H1 (cell line): ENCODE measurements around the gene FBXO5. TPM values are rescaled to one million over a fixed set of nuclear protein-coding genes. Genes with fewer than 3 reads are reported as not detected.

Source experiments
- CTCF ChIA-PET: fragments of 300-600 bp; sonication (Branson Sonifier 250); formaldehyde crosslinking; loops from one replicate; lab custom pipeline; 2021; ENCODE audit not compliant: partially characterized antibody; lab: Charles Lee
- POLR2A ChIA-PET: fragments of 300-600 bp; sonication (Branson Sonifier 250); formaldehyde crosslinking; loops from one replicate; lab custom pipeline; 2021; ENCODE audit warnings: inconsistent platforms; ENCODE audit not compliant: partially characterized antibody; lab: Charles Lee
- DNase-seq, 2 experiments: peaks; one replicate each; pipeline versions ENCODE4 v3.0.0 to v3.0.0-alpha.2; 2010 to 2022; ENCODE audit warnings: low spot score in 2 of 2, low read depth in 1 of 2, mixed read lengths in 1 of 2
- FAIRE-seq: peaks from 2 replicates; lab custom pipeline; 2011; peaks lifted over from hg19 to GRCh38; lab: Jason Lieb, UNC
- H2AFZ ChIP-seq: 2 replicates; pipeline ENCODE4 v1.8.1; 2012; ENCODE audit warnings: low read length, inconsistent platforms
- H2AK5ac ChIP-seq: 2 replicates; pipeline ENCODE4 v1.6.1; 2013; ENCODE audit warnings: low read depth, low read length
- H2BK120ac ChIP-seq: replicated peaks from 2 replicates; pipeline ENCODE3; 2013; ENCODE audit warnings: low read depth, low read length, inconsistent platforms
- H2BK12ac ChIP-seq: 2 replicates; pipeline ENCODE4 v1.6.1; 2013; ENCODE audit warnings: low read depth, low read length
- H2BK15ac ChIP-seq: 2 replicates; pipeline ENCODE4 v1.6.1; 2013; ENCODE audit warnings: low read length
- H2BK20ac ChIP-seq: 2 replicates; pipeline ENCODE4 v1.6.1; 2013; ENCODE audit warnings: low read length
- H2BK5ac ChIP-seq: 2 replicates; pipeline ENCODE4 v1.6.1; 2013; ENCODE audit warnings: low read depth, low read length
- H3K14ac ChIP-seq: 2 replicates; pipeline ENCODE4 v1.6.1; 2013; ENCODE audit warnings: inconsistent platforms; ENCODE audit not compliant: insufficient read length
- H3K18ac ChIP-seq: 2 replicates; pipeline ENCODE4 v1.6.1; 2013; ENCODE audit warnings: low read length; ENCODE audit errors: extremely low read depth
- H3K23ac ChIP-seq: 2 replicates; pipeline ENCODE4 v1.6.1; 2013; ENCODE audit warnings: inconsistent platforms; ENCODE audit not compliant: insufficient read length
- H3K23me2 ChIP-seq: 2 replicates; pipeline ENCODE4 v1.6.1; 2013; ENCODE audit warnings: low read depth, low read length
- H3K27ac ChIP-seq: 2 replicates; pipeline ENCODE4 v1.6.1; 2011; ENCODE audit warnings: low read depth, low read length, inconsistent platforms
- H3K27me3 ChIP-seq, 4 experiments: replicated peaks in 1 of 4; 1 replicate in 1 of 4; 2 replicates in 3 of 4; pipeline versions ENCODE4 v1.6.1 to v1.8.1; 2011 to 2013; ENCODE audit warnings: low read length in 3 of 4, mild to moderate bottlenecking in 3 of 4, inconsistent platforms in 2 of 4, mixed read lengths in 2 of 4, moderate library complexity in 1 of 4; ENCODE audit not compliant: control insufficient read depth in 3 of 4, insufficient read depth in 3 of 4; ENCODE audit errors: extremely low read depth in 1 of 4
- H3K36me3 ChIP-seq, 4 experiments: 2 replicates each; pipeline versions ENCODE4 v1.6.1 to v1.8.1; 2011 to 2013; ENCODE audit warnings: mild to moderate bottlenecking in 4 of 4, low read length in 3 of 4, moderate library complexity in 2 of 4, control low read depth in 1 of 4, inconsistent platforms in 1 of 4; ENCODE audit not compliant: insufficient read depth in 4 of 4, control insufficient read depth in 2 of 4
- H3K4ac ChIP-seq: replicated peaks from 2 replicates; pipeline ENCODE3; 2013; ENCODE audit warnings: low read length, low read depth, mixed read lengths, inconsistent platforms; ENCODE audit not compliant: insufficient read length
- H3K4me1 ChIP-seq, 4 experiments: replicated peaks in 1 of 4; 1 replicate in 1 of 4; 2 replicates in 3 of 4; pipeline versions ENCODE4 v1.6.1 to v1.8.1; 2011 to 2013; ENCODE audit warnings: low read length in 3 of 4, inconsistent platforms in 2 of 4, mixed read lengths in 1 of 4; ENCODE audit not compliant: insufficient read depth in 4 of 4, control insufficient read depth in 3 of 4
- H3K4me2 ChIP-seq, 2 experiments: 2 replicates each; pipeline versions ENCODE4 v1.6.1 to v1.8.1; 2011 to 2013; ENCODE audit warnings: low read depth in 2 of 2, low read length in 2 of 2, control low read depth in 1 of 2, inconsistent platforms in 1 of 2, mild to moderate bottlenecking in 1 of 2; ENCODE audit not compliant: insufficient read depth in 1 of 2
- H3K4me3 ChIP-seq, 4 experiments: fragments of 200-600, 300-600 bp in 1 of 4; sonication (generic), shearing (Covaris generic), sonication (Bioruptor Twin) in 1 of 4; 2 replicates each; pipeline versions ENCODE4 v1.5.1 to v1.8.1; 2011 to 2016; ENCODE audit warnings: low read length in 4 of 4, low read depth in 3 of 4, control low read depth in 2 of 4, inconsistent platforms in 2 of 4, mild to moderate bottlenecking in 2 of 4, mixed read lengths in 1 of 4, moderate library complexity in 1 of 4; ENCODE audit not compliant: insufficient read depth in 2 of 4; ENCODE audit errors: extremely low read depth in 1 of 4
- H3K56ac ChIP-seq: replicated peaks from 2 replicates; pipeline ENCODE3; 2013; ENCODE audit warnings: low read depth, mild to moderate bottlenecking, mixed read lengths, low read length, inconsistent platforms; ENCODE audit not compliant: insufficient read length
- H3K79me1 ChIP-seq: 2 replicates; pipeline ENCODE4 v1.6.1; 2013; ENCODE audit warnings: low read depth, low read length, control low read depth
- H3K79me2 ChIP-seq, 2 experiments: 2 replicates each; pipeline versions ENCODE4 v1.6.1 to v1.8.1; 2012 to 2013; ENCODE audit warnings: low read length in 2 of 2, mild to moderate bottlenecking in 2 of 2, inconsistent platforms in 1 of 2; ENCODE audit not compliant: insufficient read depth in 2 of 2, control insufficient read depth in 1 of 2
- H3K9ac ChIP-seq, 4 experiments: replicated peaks in 1 of 4; 1 replicate in 1 of 4; 2 replicates in 3 of 4; pipeline versions ENCODE4 v1.6.1 to v1.8.1; 2011 to 2013; ENCODE audit warnings: low read depth in 3 of 4, low read length in 3 of 4, control low read depth in 2 of 4, mild to moderate bottlenecking in 2 of 4, moderate library complexity in 2 of 4, inconsistent platforms in 1 of 4; ENCODE audit errors: extremely low read depth in 1 of 4
- H3K9me3 ChIP-seq, 2 experiments: 2 replicates each; pipeline versions ENCODE4 v1.6.1 to v1.8.1; 2012 to 2013; ENCODE audit warnings: mild to moderate bottlenecking in 2 of 2, moderate library complexity in 2 of 2, control low read depth in 1 of 2, inconsistent platforms in 1 of 2, low read depth in 1 of 2, low read length in 1 of 2, mixed read lengths in 1 of 2; ENCODE audit not compliant: insufficient read depth in 2 of 2
- H4K20me1 ChIP-seq, 2 experiments: replicated peaks in 1 of 2; 2 replicates each; pipeline versions ENCODE3 to v1.8.1; 2011 to 2013; ENCODE audit warnings: inconsistent platforms in 2 of 2, low read length in 2 of 2, mild to moderate bottlenecking in 1 of 2; ENCODE audit not compliant: insufficient read depth in 2 of 2, control insufficient read depth in 1 of 2
- H4K5ac ChIP-seq: 2 replicates; pipeline ENCODE4 v1.6.1; 2013; ENCODE audit warnings: low read length, low read depth, mixed read lengths, inconsistent platforms; ENCODE audit not compliant: insufficient read length
- H4K8ac ChIP-seq: 2 replicates; pipeline ENCODE4 v1.8.0; 2013; ENCODE audit warnings: mild to moderate bottlenecking, moderate library complexity, low read length, inconsistent platforms; ENCODE audit not compliant: insufficient read depth; ENCODE audit errors: extremely low read depth
- H4K91ac ChIP-seq: replicated peaks from 2 replicates; pipeline ENCODE3; 2013; ENCODE audit warnings: low read length, mixed read lengths, inconsistent platforms; ENCODE audit not compliant: insufficient read length
- CBX8 ChIP-seq: fragments of 300-800, 300-1000 bp; sonication (generic); IDR thresholded peaks from 2 replicates; pipeline ENCODE4 v1.7.1; 2016; ENCODE audit warnings: low read depth, low read length, borderline replicate concordance
- SP4 ChIP-seq: IDR thresholded peaks from 2 replicates; pipeline ENCODE4 v1.6.1; 2012; ENCODE audit warnings: low read length, inconsistent platforms
- TAF7 ChIP-seq: optimal IDR thresholded peaks from 2 replicates; pipeline ENCODE3; 2011; ENCODE audit warnings: low read depth, mild to moderate bottlenecking, inconsistent platforms, low read length, moderate library complexity, borderline replicate concordance
- TCF12 ChIP-seq: IDR thresholded peaks from 2 replicates; pipeline ENCODE4 v1.6.1; 2011; ENCODE audit warnings: low read depth, mild to moderate bottlenecking, low read length
- ZNF274 ChIP-seq: IDR thresholded peaks from 2 replicates; pipeline ENCODE4 v1.7.0; 2012; ENCODE audit warnings: low read length, borderline replicate concordance; ENCODE audit errors: extremely low read depth
- WGBS, 2 experiments: shearing (Covaris generic) in 1 of 2; methylation state at CpG; one replicate each; pipeline versions ENCODE4 v1.1.6 to v1.1.7; 2013 to 2015; ENCODE audit warnings: low lambda C conversion rate in 2 of 2, mixed read lengths in 2 of 2, inconsistent platforms in 1 of 2, low coverage in 1 of 2, missing lambda C conversion rate in 1 of 2; ENCODE audit not compliant: insufficient replicate concordance in 2 of 2, insufficient coverage in 1 of 2, insufficient read length in 1 of 2; ENCODE audit errors: extremely low coverage in 1 of 2, missing lambda C conversion rate in 1 of 2; 5-methylcytosine and 5-hydroxymethylcytosine counted together
- polyA plus RNA-seq, 7 experiments: library from polyadenylated mRNA; depleted of rRNA in 3 of 7; stranded (reverse) in 5 of 7; unstranded in 2 of 7; fragments of >200 nt in 5 of 7; fragments of 200-250 nt in 2 of 7; gene quantifications; 1 replicate in 5 of 7; 2 replicates in 1 of 7; 4 replicates in 1 of 7; pipeline versions ENCODE4 v1.2.1 to v1.2.3, GENCODE V29; 2011 to 2013; ENCODE audit warnings: missing spikeins in 2 of 7, mixed read lengths in 2 of 7
- total RNA-seq: library from RNA; stranded (reverse); fragmentation: NEBNext Ultra II Directional; extraction: Animal tissue kit (Norgen Biotek cat#: 25700); gene quantifications from 2 replicates; pipeline ENCODE4 v1.2.1, GENCODE V29; 2021

FBXO5 gene
- total and polyA plus RNA-seq, 2 of the 8 experiments (the other 6 are each of a cell fraction or from before 2014, with no cell fraction given) = 13.7 to 55.1 TPM

DNA sequence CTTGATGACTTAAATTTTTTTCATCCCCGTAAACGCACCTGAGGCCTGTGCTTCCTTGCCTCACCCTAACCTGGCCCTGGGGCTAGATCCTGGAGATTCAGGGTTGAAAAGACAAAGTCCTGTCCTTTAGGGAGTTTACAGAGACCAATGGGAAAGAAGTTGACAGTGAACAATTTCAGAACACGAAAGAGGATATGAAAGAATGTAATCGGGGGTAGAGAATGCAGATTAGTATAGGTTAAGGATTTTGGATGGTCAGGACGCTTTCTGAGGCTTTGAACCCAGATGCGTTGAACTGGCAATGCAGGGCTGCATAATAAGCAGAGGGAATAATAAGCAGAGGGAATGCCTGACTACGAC, 1.7 kb upstream of the FBXO5 start:
- Histone ChIP-seq H3K4ac (peak overlapping the region; percentile 74), H4K8ac (no peak overlapping the region), H4K91ac (no peak overlapping the region), H3K36me3 (peaks cover 0 to 9% (median 0%) of the 10 kb centered on the region in 4 experiments; a peak in 3 of 8 replicates), H3K79me1 (no peaks in the 10 kb centered on the region), H2BK15ac (no peak overlapping the region), H2BK5ac (no peak overlapping the region), H2AFZ (no peak overlapping the region), H2BK12ac (0 out of 2 replicates have a peak overlapping the region, but pooled peaks have one; percentile 17), H3K9ac (peak overlapping the region; percentile 52 to 96 (median 68)), H3K79me2 (peaks cover 32 to 68% of the 10 kb centered on the region in 2 experiments), H3K23me2 (peaks cover 5% of the 10 kb centered on the region), H3K27me3 (no peaks in the 10 kb centered on the region), H4K20me1 (peaks cover 0 to 4% of the 10 kb centered on the region in 2 experiments), H3K4me2 (peak overlapping the region; percentile 75 to 95), H4K5ac (no peak overlapping the region), H3K4me1 (peaks cover 2% of the 10 kb centered on the region in 4 experiments; a peak in 3 of 7 replicates), H2BK20ac (no peak overlapping the region), H2BK120ac (no peak overlapping the region), H3K9me3 (no peaks in the 10 kb centered on the region), H3K18ac (peak overlapping the region; percentile 48; the same call in 1 of the 2 replicates), H3K56ac (no peak overlapping the region), H3K14ac (peak overlapping the region; percentile 95), H3K27ac (no peak overlapping the region; the same call in 1 of the 2 replicates), H3K4me3 (peak overlapping the region; percentile 80 to 97 (median 88)), H3K23ac (no peak overlapping the region), H2AK5ac (no peak overlapping the region)
- DNase-seq (no peak), FAIRE-seq (no peak)
- TF ChIP-seq TCF12 (no peak), SP4 (no peak), CBX8 (no peak), ZNF274 (no peak), TAF7 (no peak)
- ChIA-PET CTCF (interaction anchor here (1.6 kb wide), 2 partner anchors 12 to 16 kb away, joined by 5 to 9 read pairs; no protein-coding TSS in a partner anchor), POLR2A (interaction anchor here (5.5 kb wide), 1 partner anchor 15 kb away, joined by 103 read pairs; the partner anchor contains the start of gene MTRF1L)
- 15% methylated on average over 7 of the region's 7 CpGs; no CpG with 5 or more reads in 1 of the 2 experiments for WGBS, 2 experiments
